HL-60 (cell line): ENCODE data around the gene EMD.

Experiments used
- POLR2AphosphoS5 ChIP-seq: IDR thresholded peaks from 2 replicates; pipeline ENCODE4 v1.6.1; 2012; ENCODE audit warnings: low read depth
- TF ChIP-seq, protein P1 (sequence below): IDR thresholded peaks from one replicate; pipeline ENCODE4 v1.5.1; 2011; ENCODE audit warnings: low read length, control low read depth, inconsistent platforms; ENCODE audit not compliant: insufficient read depth
- TF ChIP-seq, protein P2 (sequence below): IDR thresholded peaks from 2 replicates; pipeline ENCODE4 v1.6.1; 2012; ENCODE audit warnings: low read depth; ENCODE audit not compliant: insufficient replicate concordance

DNA sequence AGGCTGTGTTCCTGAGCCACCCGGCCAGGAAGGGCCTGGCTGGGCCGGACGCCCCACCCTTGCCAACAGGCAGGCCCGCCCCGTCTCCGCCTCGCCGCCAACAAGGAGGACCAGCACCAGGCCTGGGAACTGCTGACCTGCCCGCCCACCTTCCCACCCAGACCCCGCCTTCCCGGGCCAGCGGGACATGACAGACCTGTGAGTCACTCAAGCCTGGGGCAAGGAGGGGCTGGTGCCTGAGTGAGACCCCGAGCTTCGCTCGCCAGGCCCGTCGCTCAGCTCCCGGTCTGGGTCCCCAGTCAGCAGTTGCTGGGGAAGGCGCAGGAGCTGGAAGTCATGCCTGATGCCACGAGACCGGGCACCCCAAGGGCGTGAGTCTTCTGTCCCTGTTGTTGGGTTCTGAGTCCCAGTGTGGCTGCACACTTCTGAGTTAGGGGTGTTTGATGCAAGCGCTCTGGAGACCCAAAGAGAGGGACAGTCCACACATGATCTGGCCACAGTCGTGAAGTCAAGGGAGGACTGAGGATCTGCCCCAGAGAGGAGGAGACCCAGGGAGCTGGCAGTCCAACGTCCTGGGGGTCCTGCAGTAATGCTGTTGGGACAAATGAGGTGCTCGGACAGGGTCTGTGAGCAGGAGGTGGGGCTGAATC is 30.3 kb downstream of the EMD start, which contains the start of gene DNASE1L1:
- TF ChIP-seq, protein P1, sequence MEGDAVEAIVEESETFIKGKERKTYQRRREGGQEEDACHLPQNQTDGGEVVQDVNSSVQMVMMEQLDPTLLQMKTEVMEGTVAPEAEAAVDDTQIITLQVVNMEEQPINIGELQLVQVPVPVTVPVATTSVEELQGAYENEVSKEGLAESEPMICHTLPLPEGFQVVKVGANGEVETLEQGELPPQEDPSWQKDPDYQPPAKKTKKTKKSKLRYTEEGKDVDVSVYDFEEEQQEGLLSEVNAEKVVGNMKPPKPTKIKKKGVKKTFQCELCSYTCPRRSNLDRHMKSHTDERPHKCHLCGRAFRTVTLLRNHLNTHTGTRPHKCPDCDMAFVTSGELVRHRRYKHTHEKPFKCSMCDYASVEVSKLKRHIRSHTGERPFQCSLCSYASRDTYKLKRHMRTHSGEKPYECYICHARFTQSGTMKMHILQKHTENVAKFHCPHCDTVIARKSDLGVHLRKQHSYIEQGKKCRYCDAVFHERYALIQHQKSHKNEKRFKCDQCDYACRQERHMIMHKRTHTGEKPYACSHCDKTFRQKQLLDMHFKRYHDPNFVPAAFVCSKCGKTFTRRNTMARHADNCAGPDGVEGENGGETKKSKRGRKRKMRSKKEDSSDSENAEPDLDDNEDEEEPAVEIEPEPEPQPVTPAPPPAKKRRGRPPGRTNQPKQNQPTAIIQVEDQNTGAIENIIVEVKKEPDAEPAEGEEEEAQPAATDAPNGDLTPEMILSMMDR: no peak
- TF ChIP-seq, protein P2, sequence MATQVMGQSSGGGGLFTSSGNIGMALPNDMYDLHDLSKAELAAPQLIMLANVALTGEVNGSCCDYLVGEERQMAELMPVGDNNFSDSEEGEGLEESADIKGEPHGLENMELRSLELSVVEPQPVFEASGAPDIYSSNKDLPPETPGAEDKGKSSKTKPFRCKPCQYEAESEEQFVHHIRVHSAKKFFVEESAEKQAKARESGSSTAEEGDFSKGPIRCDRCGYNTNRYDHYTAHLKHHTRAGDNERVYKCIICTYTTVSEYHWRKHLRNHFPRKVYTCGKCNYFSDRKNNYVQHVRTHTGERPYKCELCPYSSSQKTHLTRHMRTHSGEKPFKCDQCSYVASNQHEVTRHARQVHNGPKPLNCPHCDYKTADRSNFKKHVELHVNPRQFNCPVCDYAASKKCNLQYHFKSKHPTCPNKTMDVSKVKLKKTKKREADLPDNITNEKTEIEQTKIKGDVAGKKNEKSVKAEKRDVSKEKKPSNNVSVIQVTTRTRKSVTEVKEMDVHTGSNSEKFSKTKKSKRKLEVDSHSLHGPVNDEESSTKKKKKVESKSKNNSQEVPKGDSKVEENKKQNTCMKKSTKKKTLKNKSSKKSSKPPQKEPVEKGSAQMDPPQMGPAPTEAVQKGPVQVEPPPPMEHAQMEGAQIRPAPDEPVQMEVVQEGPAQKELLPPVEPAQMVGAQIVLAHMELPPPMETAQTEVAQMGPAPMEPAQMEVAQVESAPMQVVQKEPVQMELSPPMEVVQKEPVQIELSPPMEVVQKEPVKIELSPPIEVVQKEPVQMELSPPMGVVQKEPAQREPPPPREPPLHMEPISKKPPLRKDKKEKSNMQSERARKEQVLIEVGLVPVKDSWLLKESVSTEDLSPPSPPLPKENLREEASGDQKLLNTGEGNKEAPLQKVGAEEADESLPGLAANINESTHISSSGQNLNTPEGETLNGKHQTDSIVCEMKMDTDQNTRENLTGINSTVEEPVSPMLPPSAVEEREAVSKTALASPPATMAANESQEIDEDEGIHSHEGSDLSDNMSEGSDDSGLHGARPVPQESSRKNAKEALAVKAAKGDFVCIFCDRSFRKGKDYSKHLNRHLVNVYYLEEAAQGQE: no peak
- TF ChIP-seq POLR2AphosphoS5: no peak
